GM18951 (cell line): ENCODE results near the gene TENT4A.
"Not testable (repeated sequence)": the region's sequence is repeated elsewhere in the genome, so short reads cannot be mapped to it uniquely, and the experiment has no call there.

ENCODE experiments used
- POLR2A ChIP-seq: IDR thresholded peaks from 4 replicates; pipeline ENCODE4 v1.6.1; 2011; ENCODE audit warnings: mild to moderate bottlenecking; ENCODE audit not compliant: insufficient read length, insufficient read depth; ENCODE audit errors: extremely low read depth
- in situ Hi-C: fragments of 300-500 bp; cut with MboI; formaldehyde crosslinking; loops from one replicate; pipeline ENCODE4 v1.12.0; 2022; ENCODE audit warnings: low sequenced_read_pairs, mixed read lengths, inconsistent platforms; ENCODE audit not compliant: unreplicated experiment

The TENT4A gene

GRCh38 chr5:6772886-6773285, 59.7 kb downstream of the TENT4A start:
- in situ Hi-C loops: no loop called here
- TF ChIP-seq POLR2A: no peak

DNA sequence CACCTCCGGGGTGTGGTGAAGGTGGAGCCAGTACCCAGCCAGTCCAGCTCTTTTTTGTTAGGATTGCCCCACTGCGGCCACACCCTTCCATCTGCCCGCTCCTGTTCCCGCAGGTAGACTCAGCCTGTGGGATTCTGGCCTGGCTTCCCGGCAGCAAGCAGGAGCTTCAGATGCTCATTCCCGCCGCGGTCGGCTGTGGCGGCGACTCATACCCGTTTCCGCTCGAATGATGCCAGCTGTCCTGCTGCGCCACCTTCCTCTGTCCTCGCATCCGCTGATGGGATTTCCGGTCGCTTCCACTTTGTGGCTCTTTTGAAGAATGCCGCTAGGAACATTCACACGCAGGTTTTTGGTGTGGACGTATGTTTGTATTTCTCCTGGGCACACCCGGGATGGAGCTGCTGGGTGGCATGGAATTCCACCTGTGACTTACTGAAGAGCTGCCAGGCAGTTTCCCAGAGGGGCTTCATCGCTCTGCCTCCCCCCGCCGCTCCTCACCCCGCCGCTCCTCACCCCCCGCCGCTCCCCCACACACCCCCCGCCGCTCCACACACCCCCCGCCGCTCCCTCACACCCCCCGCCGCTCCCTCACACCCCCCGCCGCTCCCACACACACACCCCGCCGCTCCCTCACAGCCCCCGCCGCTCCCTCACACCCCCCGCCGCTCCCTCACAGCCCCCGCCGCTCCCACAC, 60.3 kb downstream of the TENT4A start:
- in situ Hi-C loops: no loop called here
- TF ChIP-seq POLR2A: no peak

DNA sequence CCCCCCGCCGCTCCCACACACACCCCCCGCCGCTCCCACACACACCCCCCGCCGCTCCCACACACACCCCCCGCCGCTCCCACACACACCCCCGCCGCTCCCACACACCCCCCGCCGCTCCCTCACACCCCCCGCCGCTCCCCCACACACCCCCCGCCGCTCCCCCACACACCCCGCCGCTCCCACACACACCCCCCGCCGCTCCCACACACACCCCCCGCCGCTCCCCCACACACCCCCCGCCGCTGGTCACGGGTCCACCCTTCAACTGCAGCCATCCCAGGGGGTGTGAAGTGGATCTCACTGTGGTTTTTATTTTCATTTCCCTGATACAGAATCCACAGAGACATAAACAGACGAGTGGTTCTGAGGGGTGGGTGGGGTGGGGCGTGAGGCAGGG, 61.0 kb downstream of the TENT4A start:
- in situ Hi-C loops: not testable (repeated sequence)

- no peak for TF ChIP-seq POLR2A
- in situ Hi-C loops: no loop called here
These were observed 61.5 kb downstream of the TENT4A start for GRCh38 chr5:6774721-6775204.

- in situ Hi-C loops: no loop called here
- no peak for TF ChIP-seq POLR2A
These were observed 62.3 kb downstream of the TENT4A start for GRCh38 chr5:6775571-6775970.

DNA sequence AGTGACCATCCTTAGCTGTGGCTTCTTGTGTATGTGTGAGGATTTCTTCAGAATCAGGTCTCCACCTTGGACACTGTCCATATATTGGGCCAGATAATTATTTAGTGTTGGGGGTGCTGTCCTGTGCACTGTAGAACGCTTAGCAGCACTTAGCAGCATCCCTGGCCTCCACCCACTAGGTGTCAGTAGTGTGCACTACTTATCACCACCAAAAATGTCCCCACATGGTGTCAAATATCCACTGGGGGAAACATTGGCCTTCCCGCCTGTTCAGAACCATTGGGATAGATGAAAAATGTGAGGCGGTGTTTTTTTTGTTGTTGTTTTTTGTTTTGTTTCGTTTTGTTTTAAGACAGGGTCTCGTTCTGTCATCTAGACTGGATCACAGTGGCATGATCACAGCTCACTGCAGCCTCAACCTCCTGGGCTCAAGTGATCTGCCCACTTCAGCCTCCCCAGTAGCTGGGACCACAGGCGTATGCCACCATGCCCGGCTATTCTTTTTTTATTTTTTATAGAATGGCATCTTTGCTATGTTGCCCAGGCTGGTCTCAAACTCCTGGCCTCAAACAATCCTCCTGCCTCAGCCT, 67.7 kb downstream of the TENT4A start:
- in situ Hi-C loops: no loop called here
- no peak for TF ChIP-seq POLR2A

- in situ Hi-C loops: no loop called here
- TF ChIP-seq POLR2A: no peak
These were observed 68.5 kb downstream of the TENT4A start for GRCh38 chr5:6781716-6782115.

GRCh38 chr5:6783787-6784186, 70.6 kb downstream of the TENT4A start:
- in situ Hi-C loops: no loop called here
- no peak for TF ChIP-seq POLR2A

DNA sequence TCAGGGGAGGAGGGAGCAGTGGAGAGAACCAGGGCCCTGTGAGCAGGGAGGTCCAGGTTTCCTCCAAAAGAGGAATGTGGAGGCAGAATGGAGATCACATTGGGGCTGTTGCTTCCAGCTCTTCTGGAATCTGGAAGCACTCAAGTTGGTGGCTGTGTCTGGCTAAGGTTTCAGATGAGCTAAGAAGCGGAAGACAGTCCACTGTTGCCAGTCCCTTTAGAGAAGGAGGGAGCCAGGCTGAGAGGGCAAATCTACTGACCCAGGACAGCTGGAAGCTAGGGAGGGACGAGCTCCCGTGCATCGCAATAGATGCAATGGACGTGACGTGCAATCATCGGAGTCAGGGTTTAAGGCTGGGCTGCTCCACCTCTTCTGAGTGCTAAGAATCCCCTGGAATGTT, 71.2 kb downstream of the TENT4A start:
- in situ Hi-C loops: no loop called here
- TF ChIP-seq POLR2A: no peak

- no peak for TF ChIP-seq POLR2A
- in situ Hi-C loops: no loop called here
These were observed 72.1 kb downstream of the TENT4A start for GRCh38 chr5:6785161-6785860.

GRCh38 chr5:6785861-6786180, 72.6 kb downstream of the TENT4A start:
- in situ Hi-C loops: no loop called here
- no peak for TF ChIP-seq POLR2A

DNA sequence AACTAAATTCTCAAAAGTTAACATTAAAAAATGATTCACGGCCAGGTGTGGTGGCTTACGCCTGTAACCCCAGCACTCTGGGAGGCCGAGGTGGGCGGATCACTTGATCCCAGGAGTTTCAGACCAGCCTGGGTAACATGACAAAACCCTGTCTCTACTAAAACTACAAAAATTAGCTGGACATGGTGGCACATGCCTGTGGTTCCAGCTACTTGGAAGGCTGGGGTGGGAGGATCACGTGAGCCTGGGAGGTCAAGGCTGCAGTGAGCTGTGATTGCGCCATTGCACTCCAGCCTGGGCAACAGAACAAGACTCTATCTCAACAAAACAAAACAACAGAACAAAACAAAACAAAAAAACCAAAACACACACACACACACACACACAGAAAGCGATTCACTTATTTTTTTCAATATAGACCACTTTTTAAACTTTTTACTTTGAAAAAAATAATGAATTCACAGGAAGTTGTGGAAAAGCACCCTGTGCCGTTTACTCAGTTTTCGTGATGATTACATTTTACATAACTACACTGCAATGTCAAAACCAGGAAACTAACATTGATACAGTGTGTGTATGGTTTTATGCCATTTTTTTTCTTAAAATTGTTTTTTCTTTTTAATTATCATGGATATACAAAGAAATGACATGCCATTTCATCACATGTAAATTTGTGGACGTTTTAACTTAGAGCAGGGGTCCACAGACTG, 73.7 kb downstream of the TENT4A start:
- in situ Hi-C loops: no loop called here
- no peak for TF ChIP-seq POLR2A

DNA sequence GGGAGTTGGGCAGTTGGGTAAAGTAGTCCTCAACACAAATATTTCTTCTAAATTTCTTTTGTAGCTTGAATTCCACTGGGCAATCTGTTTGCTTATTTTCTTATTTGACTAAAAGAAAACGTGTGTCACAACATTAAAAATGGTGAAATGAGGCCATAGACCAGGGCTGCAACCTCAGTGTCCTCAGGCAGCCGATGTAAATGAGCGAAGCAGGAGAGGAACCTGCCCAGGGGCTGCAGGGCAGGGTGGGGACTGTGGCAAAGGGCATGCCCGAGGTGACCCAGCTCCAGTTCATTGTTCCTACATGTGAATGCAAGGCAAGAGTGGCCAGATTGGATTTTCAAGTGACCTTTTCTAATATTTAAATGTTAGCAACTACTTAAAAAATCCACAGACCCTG, 74.7 kb downstream of the TENT4A start:
- in situ Hi-C loops: no loop called here

More for the DNA sequence above, 74.7 kb downstream of the TENT4A start:
- TF ChIP-seq POLR2A: no peak
